ENCODE data around the gene TSSK3. TPM values are rescaled to one million over a fixed set of nuclear protein-coding genes. Genes with fewer than 3 reads are reported as not detected.

Gene TSSK3
- total and polyA plus RNA-seq, 9 of the 15 experiments (the other 6 are each of a cell fraction or from before 2014, with no cell fraction given), result 0.27 to 2.8 (median 1.9) TPM

DNA sequence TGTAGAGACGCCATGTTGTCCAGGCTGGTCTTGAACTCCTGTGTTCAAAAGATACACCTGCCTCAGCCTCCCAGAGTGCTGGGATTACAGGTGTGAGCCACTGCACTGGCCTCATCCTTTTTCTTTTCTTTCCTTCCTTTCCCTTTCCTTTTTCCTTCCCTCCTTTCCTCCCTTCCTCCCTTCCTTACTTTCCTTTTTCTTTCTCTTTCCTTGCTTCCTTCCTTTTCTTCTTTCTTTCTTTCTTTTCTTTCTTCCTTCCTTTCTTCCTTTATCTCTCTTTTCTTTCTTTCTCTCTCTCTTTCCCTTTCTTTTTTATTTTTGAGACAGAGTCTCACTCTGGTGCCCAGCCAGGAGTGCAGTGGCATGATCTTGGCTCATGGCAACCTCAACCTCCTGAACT is 5.9 kb upstream of the TSSK3 start:
- CTCF ChIA-PET (ENCODE audit: low intra/inter-chr PET ratio), result no interaction called here
- intact Hi-C loops (cut with micrococcal nuclease), result no loop called here
- TF ChIP-seq, protein P1, sequence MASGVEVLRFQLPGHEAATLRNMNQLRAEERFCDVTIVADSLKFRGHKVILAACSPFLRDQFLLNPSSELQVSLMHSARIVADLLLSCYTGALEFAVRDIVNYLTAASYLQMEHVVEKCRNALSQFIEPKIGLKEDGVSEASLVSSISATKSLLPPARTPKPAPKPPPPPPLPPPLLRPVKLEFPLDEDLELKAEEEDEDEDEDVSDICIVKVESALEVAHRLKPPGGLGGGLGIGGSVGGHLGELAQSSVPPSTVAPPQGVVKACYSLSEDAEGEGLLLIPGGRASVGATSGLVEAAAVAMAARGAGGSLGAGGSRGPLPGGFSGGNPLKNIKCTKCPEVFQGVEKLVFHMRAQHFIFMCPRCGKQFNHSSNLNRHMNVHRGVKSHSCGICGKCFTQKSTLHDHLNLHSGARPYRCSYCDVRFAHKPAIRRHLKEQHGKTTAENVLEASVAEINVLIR (CRISPR knock-in tag; IDR thresholded peaks at IDR 0.05), result no peak
- TF ChIP-seq ZNF133 (CRISPR knock-in tag; IDR thresholded peaks at IDR 0.05), result no peak
- TF ChIP-seq MCM7 (IDR thresholded peaks at IDR 0.05), result no peak
- no peak for TF ChIP-seq DDX20 (tag; IDR thresholded peaks at IDR 0.05; ENCODE audit: low read depth)
- TF ChIP-seq MAFK (IDR thresholded peaks at IDR 0.05; ENCODE audit: low read length), result no peak
- TF ChIP-seq, protein P2, sequence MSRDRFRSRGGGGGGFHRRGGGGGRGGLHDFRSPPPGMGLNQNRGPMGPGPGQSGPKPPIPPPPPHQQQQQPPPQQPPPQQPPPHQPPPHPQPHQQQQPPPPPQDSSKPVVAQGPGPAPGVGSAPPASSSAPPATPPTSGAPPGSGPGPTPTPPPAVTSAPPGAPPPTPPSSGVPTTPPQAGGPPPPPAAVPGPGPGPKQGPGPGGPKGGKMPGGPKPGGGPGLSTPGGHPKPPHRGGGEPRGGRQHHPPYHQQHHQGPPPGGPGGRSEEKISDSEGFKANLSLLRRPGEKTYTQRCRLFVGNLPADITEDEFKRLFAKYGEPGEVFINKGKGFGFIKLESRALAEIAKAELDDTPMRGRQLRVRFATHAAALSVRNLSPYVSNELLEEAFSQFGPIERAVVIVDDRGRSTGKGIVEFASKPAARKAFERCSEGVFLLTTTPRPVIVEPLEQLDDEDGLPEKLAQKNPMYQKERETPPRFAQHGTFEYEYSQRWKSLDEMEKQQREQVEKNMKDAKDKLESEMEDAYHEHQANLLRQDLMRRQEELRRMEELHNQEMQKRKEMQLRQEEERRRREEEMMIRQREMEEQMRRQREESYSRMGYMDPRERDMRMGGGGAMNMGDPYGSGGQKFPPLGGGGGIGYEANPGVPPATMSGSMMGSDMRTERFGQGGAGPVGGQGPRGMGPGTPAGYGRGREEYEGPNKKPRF (IDR thresholded peaks at IDR 0.05; ENCODE audit: low read depth, low read length), result no peak
- TF ChIP-seq NCOA4 (IDR thresholded peaks at IDR 0.05; ENCODE audit: partially characterized antibody), result no peak
- no peak for TF ChIP-seq SREBF1 (IDR thresholded peaks at IDR 0.05; ENCODE audit: borderline replicate concordance, low read depth, low read length)
- no peak for TF ChIP-seq MTF1 (CRISPR knock-in tag; IDR thresholded peaks at IDR 0.05; ENCODE audit: borderline replicate concordance)
- no peak for TF ChIP-seq STAT5B (CRISPR knock-in tag; IDR thresholded peaks at IDR 0.05)
- no peak for TF ChIP-seq TARDBP (IDR thresholded peaks at IDR 0.05)
- TF ChIP-seq SAFB (IDR thresholded peaks at IDR 0.05; ENCODE audit: borderline replicate concordance, low read depth, low read length), result no peak
- no peak for TF ChIP-seq MAFG (tag; conservative IDR thresholded peaks at IDR 0.05)
- no peak for TF ChIP-seq SAP30 (IDR thresholded peaks at IDR 0.05; ENCODE audit: borderline replicate concordance, insufficient read depth, low read depth, low read length, poor library complexity, severe bottlenecking)
- no peak for TF ChIP-seq ZNF311 (CRISPR knock-in tag; IDR thresholded peaks at IDR 0.05)
- TF ChIP-seq, protein P3, sequence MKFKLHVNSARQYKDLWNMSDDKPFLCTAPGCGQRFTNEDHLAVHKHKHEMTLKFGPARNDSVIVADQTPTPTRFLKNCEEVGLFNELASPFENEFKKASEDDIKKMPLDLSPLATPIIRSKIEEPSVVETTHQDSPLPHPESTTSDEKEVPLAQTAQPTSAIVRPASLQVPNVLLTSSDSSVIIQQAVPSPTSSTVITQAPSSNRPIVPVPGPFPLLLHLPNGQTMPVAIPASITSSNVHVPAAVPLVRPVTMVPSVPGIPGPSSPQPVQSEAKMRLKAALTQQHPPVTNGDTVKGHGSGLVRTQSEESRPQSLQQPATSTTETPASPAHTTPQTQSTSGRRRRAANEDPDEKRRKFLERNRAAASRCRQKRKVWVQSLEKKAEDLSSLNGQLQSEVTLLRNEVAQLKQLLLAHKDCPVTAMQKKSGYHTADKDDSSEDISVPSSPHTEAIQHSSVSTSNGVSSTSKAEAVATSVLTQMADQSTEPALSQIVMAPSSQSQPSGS (CRISPR knock-in tag; IDR thresholded peaks at IDR 0.05), result no peak
- TF ChIP-seq PTTG1 (tag; IDR thresholded peaks at IDR 0.05; ENCODE audit: low read depth), result no peak
- TF ChIP-seq, protein P4, sequence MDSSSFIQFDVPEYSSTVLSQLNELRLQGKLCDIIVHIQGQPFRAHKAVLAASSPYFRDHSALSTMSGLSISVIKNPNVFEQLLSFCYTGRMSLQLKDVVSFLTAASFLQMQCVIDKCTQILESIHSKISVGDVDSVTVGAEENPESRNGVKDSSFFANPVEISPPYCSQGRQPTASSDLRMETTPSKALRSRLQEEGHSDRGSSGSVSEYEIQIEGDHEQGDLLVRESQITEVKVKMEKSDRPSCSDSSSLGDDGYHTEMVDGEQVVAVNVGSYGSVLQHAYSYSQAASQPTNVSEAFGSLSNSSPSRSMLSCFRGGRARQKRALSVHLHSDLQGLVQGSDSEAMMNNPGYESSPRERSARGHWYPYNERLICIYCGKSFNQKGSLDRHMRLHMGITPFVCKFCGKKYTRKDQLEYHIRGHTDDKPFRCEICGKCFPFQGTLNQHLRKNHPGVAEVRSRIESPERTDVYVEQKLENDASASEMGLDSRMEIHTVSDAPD (CRISPR knock-in tag; IDR thresholded peaks at IDR 0.05), result no peak

More for the DNA sequence above, 5.9 kb upstream of the TSSK3 start:
- FAIRE-seq, result no peak
- Histone ChIP-seq H3K9me3 (replicated peaks; ENCODE audit: control insufficient read depth, insufficient read depth, low read depth, low read length) (no peaks in the 10 kb centered on the region), H3K79me2 (ENCODE audit: control insufficient read depth, insufficient read depth, low read length) (peaks cover 12% of the 10 kb centered on the region; the same call in 2 of the 3 replicates), H3K4me3 (no peak overlapping the region), H3K4me1 (replicated peaks in 1 of 2; ENCODE audit: control insufficient read depth in 2 of 2, insufficient read depth in 2 of 2, low read length in 2 of 2) (peaks cover 23 to 32% of the 10 kb centered on the region in 2 experiments), H2AFZ (ENCODE audit: low read depth, low read length) (no peak overlapping the region), H4K20me1 (replicated peaks; ENCODE audit: control insufficient read depth, insufficient read depth, low read length) (0 out of 2 replicates have a peak, but pooled peaks cover 6% of the 10 kb centered on the region), H3K4me2 (ENCODE audit: insufficient read depth, low read length) (no peak overlapping the region), H3K36me3 (ENCODE audit: control insufficient read depth, insufficient read depth, low read length) (peaks cover 20% of the 10 kb centered on the region; the same call in 2 of the 3 replicates), H3K27me3 (ENCODE audit: control insufficient read depth in 2 of 2, insufficient read depth in 2 of 2, low read length in 2 of 2) (no peaks in the 10 kb centered on the region), H3K27ac (ENCODE audit: extremely low read depth, low read depth, low read length) (no peak overlapping the region), H3K9me1 (ENCODE audit: control insufficient read depth, insufficient read depth, low read length) (no peaks in the 10 kb centered on the region), H3K9ac (ENCODE audit: insufficient read depth in 1 of 2, low read depth in 2 of 2, low read length in 2 of 2) (no peak overlapping the region)
- no TSS peak for BruUV-seq (replicated peaks)
- no peak for DNase-seq (ENCODE audit: extremely low read depth in 1 of 4, low spot score in 3 of 4)
- POLR2A ChIA-PET, result no interaction called here
- WGBS (ENCODE audit: insufficient coverage, low coverage, missing lambda C conversion rate), result 79% methylated on average over 1 of the region's 1 CpG
- in situ Hi-C loops (cut with MboI), result no loop called here
- no peak for ATAC-seq
